ENCODE measurements around the gene LAMTOR2.

The LAMTOR2 gene

DNA sequence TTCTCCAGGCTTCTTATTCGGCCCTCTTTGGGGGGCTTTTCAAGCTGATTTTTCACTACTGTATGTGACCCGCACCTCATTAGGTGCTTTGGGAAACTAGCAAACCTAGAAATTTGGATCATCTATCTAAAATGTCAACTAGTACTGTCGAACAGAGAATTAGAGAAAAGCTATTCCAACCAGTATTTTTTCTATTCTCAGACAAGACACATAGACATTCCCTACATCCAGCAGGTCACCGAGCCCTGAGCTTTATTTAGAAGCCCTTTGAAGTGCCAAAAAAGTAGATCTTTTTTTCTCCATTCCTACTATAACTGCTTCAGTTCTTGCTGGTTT lies 33.5 kb upstream of the LAMTOR2 start:
- Histone ChIP-seq H3K4me2 (peak overlapping the region; percentile 73), H2AFZ (ENCODE audit: low read depth) (peak overlapping the region; percentile 70), H3K27me3 (ENCODE audit: insufficient read depth, low read depth) (no peaks in the 10 kb centered on the region), H3K36me3 (ENCODE audit: insufficient read depth) (peaks cover 28% of the 10 kb centered on the region; the same call in 1 of the 2 replicates), H3K4me3 (IDR thresholded peaks at IDR 0.05; ENCODE audit: insufficient read depth, low read depth, low read length) (peak overlapping the region; percentile 99), H3K4me1 (ENCODE audit: low read depth, poor library complexity, severe bottlenecking) (peaks cover 26% of the 10 kb centered on the region), H4K20me1 (ENCODE audit: insufficient read depth) (no peaks in the 10 kb centered on the region), H3K9ac (peak overlapping the region; percentile 55; the same call in 1 of the 2 replicates), H3K79me2 (ENCODE audit: insufficient read depth, low read depth) (peaks cover 41% of the 10 kb centered on the region), H3K27ac (no peak overlapping the region)
- TF ChIP-seq, protein P1, sequence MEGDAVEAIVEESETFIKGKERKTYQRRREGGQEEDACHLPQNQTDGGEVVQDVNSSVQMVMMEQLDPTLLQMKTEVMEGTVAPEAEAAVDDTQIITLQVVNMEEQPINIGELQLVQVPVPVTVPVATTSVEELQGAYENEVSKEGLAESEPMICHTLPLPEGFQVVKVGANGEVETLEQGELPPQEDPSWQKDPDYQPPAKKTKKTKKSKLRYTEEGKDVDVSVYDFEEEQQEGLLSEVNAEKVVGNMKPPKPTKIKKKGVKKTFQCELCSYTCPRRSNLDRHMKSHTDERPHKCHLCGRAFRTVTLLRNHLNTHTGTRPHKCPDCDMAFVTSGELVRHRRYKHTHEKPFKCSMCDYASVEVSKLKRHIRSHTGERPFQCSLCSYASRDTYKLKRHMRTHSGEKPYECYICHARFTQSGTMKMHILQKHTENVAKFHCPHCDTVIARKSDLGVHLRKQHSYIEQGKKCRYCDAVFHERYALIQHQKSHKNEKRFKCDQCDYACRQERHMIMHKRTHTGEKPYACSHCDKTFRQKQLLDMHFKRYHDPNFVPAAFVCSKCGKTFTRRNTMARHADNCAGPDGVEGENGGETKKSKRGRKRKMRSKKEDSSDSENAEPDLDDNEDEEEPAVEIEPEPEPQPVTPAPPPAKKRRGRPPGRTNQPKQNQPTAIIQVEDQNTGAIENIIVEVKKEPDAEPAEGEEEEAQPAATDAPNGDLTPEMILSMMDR (conservative IDR thresholded peaks at IDR 0.05; ENCODE audit: low read depth, low read length): no peak

DNA sequence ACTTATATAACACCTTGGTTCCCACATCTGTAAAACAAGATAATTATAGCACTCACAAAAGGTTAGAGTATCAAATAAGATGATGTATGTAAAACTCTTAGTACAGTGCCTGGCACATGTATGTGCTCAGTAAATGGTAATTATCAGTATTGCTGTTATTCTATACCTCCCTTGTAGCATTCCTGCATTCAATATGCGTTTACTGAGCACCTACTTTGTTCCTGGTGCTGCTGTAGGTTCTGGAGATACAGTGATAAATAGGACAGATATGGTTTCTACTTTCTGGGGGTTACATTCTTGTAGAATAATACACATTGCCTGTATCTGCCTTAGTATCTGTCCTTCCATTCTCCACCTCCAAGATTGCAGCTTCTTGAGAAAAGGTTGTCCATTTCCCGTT lies 32.6 kb upstream of the LAMTOR2 start:
- H3K27me3 ChIP-seq (ENCODE audit: insufficient read depth, low read depth): no peaks in the 10 kb centered on the region
- peak overlapping the region; percentile 1; the same call in 1 of the 2 replicates for H2AFZ ChIP-seq (ENCODE audit: low read depth)
- H3K79me2 ChIP-seq (ENCODE audit: insufficient read depth, low read depth): peaks cover 35% of the 10 kb centered on the region
- TF ChIP-seq, protein P1 (conservative IDR thresholded peaks at IDR 0.05; ENCODE audit: low read depth, low read length): no peak
- peaks cover 26% of the 10 kb centered on the region for H3K4me1 ChIP-seq (ENCODE audit: low read depth, poor library complexity, severe bottlenecking)
- no peak overlapping the region for H3K4me2 ChIP-seq
- no peak overlapping the region for H3K27ac ChIP-seq
- H3K9ac ChIP-seq: no peak overlapping the region
- no peaks in the 10 kb centered on the region for H4K20me1 ChIP-seq (ENCODE audit: insufficient read depth)
- H3K4me3 ChIP-seq (IDR thresholded peaks at IDR 0.05; ENCODE audit: insufficient read depth, low read depth, low read length): no peak overlapping the region
- H3K36me3 ChIP-seq (ENCODE audit: insufficient read depth): peaks cover 22% of the 10 kb centered on the region; the same call in 1 of the 2 replicates

GRCh38 chr1:156024801-156025200 lies 29.8 kb upstream of the LAMTOR2 start:
- Histone ChIP-seq H3K36me3 (ENCODE audit: insufficient read depth) (no peaks in the 10 kb centered on the region), H3K27me3 (ENCODE audit: insufficient read depth, low read depth) (no peaks in the 10 kb centered on the region), H3K4me2 (no peak overlapping the region), H3K4me1 (ENCODE audit: low read depth, poor library complexity, severe bottlenecking) (peaks cover 6% of the 10 kb centered on the region), H4K20me1 (ENCODE audit: insufficient read depth) (no peaks in the 10 kb centered on the region), H3K79me2 (ENCODE audit: insufficient read depth, low read depth) (peaks cover 6% of the 10 kb centered on the region), H2AFZ (ENCODE audit: low read depth) (no peak overlapping the region), H3K9ac (no peak overlapping the region), H3K4me3 (IDR thresholded peaks at IDR 0.05; ENCODE audit: insufficient read depth, low read depth, low read length) (no peak overlapping the region), H3K27ac (no peak overlapping the region)
- TF ChIP-seq, protein P1 (conservative IDR thresholded peaks at IDR 0.05; ENCODE audit: low read depth, low read length): no peak

- no peaks in the 10 kb centered on the region for H4K20me1 ChIP-seq (ENCODE audit: insufficient read depth)
- H3K27me3 ChIP-seq (ENCODE audit: insufficient read depth, low read depth): no peaks in the 10 kb centered on the region
- no peak overlapping the region for H3K4me2 ChIP-seq
- no peak overlapping the region for H3K4me3 ChIP-seq (IDR thresholded peaks at IDR 0.05; ENCODE audit: insufficient read depth, low read depth, low read length)
- TF ChIP-seq, protein P1 (conservative IDR thresholded peaks at IDR 0.05; ENCODE audit: low read depth, low read length): 0 out of 2 replicates have a peak, but pooled peaks have one; percentile 25
- peaks cover 4% of the 10 kb centered on the region for H3K4me1 ChIP-seq (ENCODE audit: low read depth, poor library complexity, severe bottlenecking)
- no peak overlapping the region for H2AFZ ChIP-seq (ENCODE audit: low read depth)
- H3K9ac ChIP-seq: no peak overlapping the region
- no peaks in the 10 kb centered on the region for H3K36me3 ChIP-seq (ENCODE audit: insufficient read depth)
- H3K79me2 ChIP-seq (ENCODE audit: insufficient read depth, low read depth): no peaks in the 10 kb centered on the region
- H3K27ac ChIP-seq: no peak overlapping the region
Measured at GRCh38 chr1:156025876-156026275, 28.7 kb upstream of the LAMTOR2 start.
